K562 treated with DMSO at 1 percent for 12 hours (cell line): Measurements from ENCODE around the gene EHD1. TPM values are rescaled to one million over a fixed set of nuclear protein-coding genes. Genes with fewer than 3 reads are reported as not detected.

Source experiments
- total RNA-seq: library from RNA; unstranded; fragments of 300-600 nt; gene quantifications from 2 replicates; pipeline ENCODE4 v1.2.3, GENCODE V29; 2022; ENCODE audit not compliant: insufficient read depth

The EHD1 gene
- 40.6 and 54.9 TPM in 2 replicates for total RNA-seq

DNA sequence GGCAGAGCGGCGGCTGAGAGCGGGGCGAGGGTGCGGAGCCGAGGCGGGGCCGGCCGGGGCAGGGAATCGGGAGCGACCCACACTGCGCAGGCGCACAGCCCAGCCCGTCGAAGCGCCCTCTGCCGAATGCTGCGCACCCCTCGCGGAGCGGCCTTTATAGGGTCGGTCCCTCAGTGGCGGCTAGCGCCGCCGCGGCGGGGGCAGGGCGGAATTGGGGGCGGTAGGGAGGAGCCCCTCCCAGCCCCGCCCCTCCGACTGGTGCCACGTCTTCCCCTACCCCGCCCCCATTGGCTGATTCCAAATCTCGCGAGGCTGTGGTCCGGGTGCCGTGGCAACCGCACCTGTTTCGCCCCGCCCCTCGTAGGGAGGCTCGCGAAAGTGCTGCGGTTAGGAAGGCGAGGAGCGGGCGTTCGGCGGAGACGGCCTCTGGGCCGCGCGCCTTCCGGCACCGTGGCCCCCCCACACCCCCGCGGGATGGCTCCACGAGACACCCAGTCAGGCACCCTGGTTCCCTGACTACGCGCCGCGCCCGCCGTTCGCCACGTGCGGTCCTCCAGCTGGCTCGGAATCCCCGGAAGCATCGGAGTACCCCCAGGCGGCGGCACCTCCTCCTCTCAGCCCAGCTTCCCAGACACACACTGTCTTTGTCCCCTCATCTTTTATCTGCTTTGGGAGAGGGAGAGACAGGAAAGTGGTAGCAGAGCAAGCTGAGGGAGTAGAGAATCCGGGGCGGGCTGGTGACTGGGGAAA lies at the start of gene EHD1:
EHD1 (minus strand) TSS at position 128 of the 750 bp plus-strand sequence. CDS start 157 bp downstream, outside the sequence.

DNA sequence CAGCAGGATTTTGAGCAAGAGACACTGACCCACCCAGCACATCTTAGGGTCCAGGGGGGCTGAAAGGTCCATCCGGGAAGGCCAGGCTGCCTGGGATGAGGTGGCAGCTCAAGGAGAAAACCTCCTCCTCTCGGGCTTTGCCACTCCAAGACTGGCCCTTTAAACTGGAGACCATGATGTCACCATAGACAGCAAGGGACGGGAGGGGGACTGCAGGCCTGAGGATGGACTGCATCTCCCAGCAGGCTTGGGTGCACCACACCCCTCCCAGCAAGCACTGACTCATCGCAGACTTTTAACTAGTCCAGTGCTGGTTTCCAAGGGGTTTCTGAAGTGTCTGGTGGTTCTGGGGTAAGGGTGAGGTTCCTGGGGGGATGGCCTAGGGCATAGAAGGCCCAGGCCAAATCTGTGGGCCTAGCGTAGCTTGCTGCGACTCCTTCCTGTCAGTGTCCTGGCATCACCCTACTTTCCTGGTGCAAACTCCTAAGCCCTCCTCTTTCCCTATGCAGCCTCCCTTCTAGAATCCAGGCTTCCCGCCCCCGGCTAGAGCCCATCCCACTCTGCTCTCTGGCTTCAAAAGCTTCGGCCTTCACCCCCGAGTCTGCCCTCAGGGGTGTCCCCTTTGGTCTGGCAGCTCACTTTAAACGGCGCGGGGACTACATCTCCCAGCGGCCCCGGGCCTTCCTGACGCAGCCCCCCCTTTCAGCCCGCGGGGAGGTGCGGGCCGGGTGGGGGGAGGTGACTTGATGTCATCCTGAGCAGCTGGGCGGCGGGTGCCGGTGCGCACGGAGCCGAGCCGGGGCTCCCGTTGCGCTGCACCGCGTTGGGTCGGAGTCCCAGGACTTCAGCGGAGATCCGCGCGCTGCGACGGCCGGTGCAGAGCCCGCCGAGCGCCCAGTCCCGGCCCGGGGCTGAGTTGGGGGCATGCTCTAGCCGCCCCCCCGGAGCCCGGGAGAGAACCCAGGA lies 45.8 kb upstream of the EHD1 start, which contains the start of gene PPP2R5B:
PPP2R5B (plus strand) TSS at position 746 of the 966 bp plus-strand sequence. CDS start 1,046 bp downstream, outside the sequence.

DNA sequence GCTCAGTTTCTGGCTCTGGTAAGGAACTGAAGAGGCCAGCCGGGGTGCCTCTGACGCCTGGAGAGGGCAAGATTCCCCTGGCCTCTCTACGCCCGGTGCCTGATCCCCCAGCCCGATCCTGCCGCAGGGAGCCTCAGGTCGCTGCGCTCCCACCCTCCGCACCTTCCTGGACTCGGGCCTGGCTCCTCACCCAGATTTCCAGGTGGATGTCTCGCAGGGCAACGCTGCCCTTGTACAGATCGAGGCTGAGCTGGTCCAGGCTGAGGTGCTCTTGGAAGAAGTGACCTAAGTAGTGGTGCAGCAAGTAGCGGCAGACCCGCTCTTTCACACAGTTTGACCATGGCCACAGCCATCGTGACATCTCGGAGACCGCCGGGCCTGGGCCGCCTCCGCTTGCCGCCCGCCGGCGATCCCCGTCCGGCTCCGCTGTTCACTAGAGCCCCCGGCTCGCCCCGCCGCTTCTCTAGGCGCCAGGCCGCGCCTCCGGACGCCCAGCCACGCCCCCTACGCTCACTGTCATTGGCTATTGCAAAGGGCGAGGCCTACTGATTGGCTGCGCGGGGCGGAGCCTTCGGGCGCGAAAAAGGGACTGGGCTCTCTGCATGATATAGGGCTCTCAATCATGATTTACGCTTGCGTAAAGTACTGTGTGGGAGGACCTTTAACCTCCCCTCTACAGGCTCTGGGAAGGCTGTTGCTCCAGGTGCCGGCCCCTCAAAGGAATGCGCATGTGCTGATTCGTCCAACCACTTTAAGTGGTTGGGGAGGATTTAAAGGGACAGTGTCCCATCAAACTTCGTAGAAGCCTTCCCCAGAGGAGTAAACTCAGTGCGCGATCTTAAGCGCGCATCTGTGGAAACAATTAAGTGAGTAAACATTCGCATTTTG lies 38.6 kb upstream of the EHD1 start, which contains the start of gene ATG2A:
ATG2A (minus strand) TSS at position 435 of the 888 bp plus-strand sequence; CDS start at position 361, 74 bp downstream.

DNA sequence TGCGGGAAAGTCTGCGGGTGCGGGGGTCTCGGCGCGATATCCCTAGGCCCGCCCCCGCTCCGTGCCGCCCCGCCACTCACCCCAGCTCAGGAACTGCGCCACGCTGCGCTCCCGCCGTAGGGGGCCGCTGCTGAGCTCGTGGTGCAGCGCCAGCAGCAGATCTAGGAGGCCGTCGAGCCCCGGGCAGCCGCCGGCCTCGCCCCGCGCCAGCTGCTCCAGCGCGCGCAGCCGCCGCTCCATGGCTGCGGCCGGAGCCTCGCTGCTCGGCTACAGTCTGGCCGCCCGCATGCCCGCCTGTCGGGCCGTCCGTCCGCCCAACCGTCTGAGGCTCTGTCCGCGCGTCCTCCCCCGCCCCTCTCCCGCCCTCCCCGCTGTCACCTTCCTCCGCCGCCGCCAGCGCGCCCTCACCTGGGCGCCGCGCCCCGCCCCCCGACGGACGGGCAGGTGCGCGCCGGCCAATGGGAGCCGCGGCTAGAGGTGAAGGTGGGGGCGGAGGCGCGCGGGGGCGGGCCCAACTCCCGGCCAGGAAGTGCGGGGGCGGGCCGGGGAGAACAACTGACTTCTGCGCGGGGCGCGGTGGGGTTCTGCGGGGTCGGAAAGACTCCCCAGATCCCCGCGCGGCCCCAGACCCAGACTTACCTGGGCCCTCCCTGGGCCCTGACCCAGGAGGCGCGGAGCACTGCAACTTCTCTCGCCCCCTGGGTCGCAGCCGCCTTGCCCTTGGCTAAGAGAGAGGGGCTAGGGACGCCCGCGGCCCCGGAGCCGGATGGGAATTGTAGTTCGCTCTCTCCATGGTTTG lies 33.9 kb downstream of the EHD1 start, which contains the start of gene CDC42BPG:
CDC42BPG (minus strand) TSS at position 324 of the 799 bp plus-strand sequence; CDS start at position 240, 84 bp downstream.

DNA sequence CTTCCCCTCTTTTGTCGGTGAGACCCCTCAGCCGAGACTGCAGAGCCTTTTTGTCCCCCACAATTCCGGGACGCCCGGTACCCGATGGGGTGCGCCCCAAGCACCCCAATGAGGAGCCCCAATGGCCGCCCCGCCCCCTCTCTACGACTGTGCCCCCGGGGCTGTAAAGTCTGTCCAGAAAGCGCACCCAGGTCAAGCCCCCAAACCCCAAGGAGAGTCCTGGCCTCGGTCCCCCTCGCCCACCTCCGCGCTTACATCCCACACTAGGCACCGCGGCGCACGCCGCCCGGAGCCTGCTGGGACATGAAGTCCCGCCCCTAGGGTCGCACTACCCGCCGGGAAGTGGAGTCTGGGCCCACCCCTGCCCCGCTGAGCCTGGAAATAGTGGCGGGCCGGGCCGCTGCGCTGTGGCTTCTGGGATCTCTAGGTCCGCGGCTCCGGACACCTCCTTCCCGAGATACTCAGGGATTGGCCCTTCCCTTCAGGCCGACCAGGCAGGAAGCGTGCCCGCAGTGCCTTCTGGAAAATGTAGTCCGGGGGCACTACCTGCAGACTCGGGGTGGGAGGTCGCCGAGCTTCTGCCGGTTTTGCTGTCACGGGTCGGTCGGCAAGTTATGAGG lies 68.0 kb downstream of the EHD1 start, which contains the start of gene MEN1:
MEN1 (minus strand) TSS at position 281 of the 620 bp plus-strand sequence. CDS start 442 bp downstream, outside the sequence.

DNA sequence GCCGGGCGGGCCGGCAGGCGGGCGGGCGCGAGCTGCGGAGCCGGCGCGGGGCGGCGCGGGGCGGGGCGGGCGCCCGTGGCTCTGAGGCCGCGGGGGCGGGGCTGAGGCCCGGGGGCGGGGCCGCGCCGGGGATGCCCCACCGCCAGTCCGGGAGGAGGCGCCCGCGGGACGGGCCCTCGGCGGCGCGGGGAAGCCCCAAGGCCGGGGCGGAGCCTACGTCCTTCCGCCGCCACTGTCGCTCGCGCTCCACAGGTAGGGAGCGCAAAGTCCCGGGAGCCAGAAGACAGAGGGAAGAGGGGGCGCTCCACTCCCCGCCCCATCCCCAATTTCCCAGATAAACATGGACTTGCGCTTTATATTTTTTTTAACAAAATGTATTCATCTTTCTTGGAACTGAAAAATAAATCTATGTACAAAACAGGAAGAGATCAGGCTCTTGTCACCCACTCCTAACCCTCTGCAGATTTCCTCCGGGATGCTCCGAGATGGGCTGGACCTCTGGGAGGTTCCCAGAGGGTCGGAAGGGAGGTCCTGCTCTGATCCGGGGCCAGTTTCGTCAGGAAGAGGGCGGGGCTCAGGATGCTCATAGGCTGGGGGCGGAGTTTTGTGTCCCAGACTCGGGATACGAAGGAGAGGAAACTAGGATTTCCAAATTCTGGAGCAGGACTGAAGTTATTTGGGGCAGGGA lies 75.1 kb downstream of the EHD1 start, which contains the start of gene MAP4K2:
MAP4K2 (minus strand) TSS at position 57 of the 688 bp plus-strand sequence. CDS start 65 bp downstream, outside the sequence.

Other genes with a start within 250 kb of the EHD1 start
- gene NRXN2, start 155.4 kb downstream of the EHD1 start, total RNA-seq = 0.19 TPM in 1 of 2 replicates, not detected in the other
- 6.1 and 11.2 TPM in 2 replicates for gene RASGRP2, start 134.5 kb downstream of the EHD1 start, total RNA-seq
- gene PYGM, start 118.6 kb downstream of the EHD1 start, total RNA-seq = 2.9 TPM in 2 replicates
- 54.3 and 129 TPM in 2 replicates for gene SF1, start 100.1 kb downstream of the EHD1 start, total RNA-seq
- gene MAP4K2, start 75.4 kb downstream of the EHD1 start, total RNA-seq = 11.4 and 16.8 TPM in 2 replicates
- gene MEN1, start 68.1 kb downstream of the EHD1 start, total RNA-seq = 25.2 and 52.6 TPM in 2 replicates
- 9.7 and 10.2 TPM in 2 replicates for gene CDC42BPG, start 34.0 kb downstream of the EHD1 start, total RNA-seq
- 39.0 and 52.7 TPM in 2 replicates for gene ATG2A, start 38.6 kb upstream of the EHD1 start, total RNA-seq
- gene PPP2R5B, start 46.1 kb upstream of the EHD1 start, total RNA-seq = 8.6 and 17.6 TPM in 2 replicates
- not detected in 2 replicates for gene GPHA2, start 57.3 kb upstream of the EHD1 start, total RNA-seq
- not detected in 2 replicates for gene MAJIN, start 93.5 kb upstream of the EHD1 start, total RNA-seq
- gene BATF2, start 118.3 kb upstream of the EHD1 start, total RNA-seq = 5.1 and 7.1 TPM in 2 replicates
- gene ARL2, start 135.5 kb upstream of the EHD1 start, total RNA-seq = 96.4 and 125 TPM in 2 replicates
- 35.5 and 47.3 TPM in 2 replicates for gene SNX15, start 148.8 kb upstream of the EHD1 start, total RNA-seq
- gene SAC3D1, start 162.6 kb upstream of the EHD1 start, total RNA-seq = 47.0 and 58.8 TPM in 2 replicates
- 0.42 and 0.60 TPM in 2 replicates for gene NAALADL1, start 179.9 kb upstream of the EHD1 start, total RNA-seq
- gene CDCA5, start 205.4 kb upstream of the EHD1 start, total RNA-seq = 75.1 and 95.6 TPM in 2 replicates
- gene ZFPL1, start 205.6 kb upstream of the EHD1 start, total RNA-seq = 71.0 and 72.9 TPM in 2 replicates
- 109 and 208 TPM in 2 replicates for gene VPS51, start 217.6 kb upstream of the EHD1 start, total RNA-seq
- gene TM7SF2, start 233.3 kb upstream of the EHD1 start, total RNA-seq = 21.6 and 28.9 TPM in 2 replicates
- gene ZNHIT2, start 239.1 kb upstream of the EHD1 start, total RNA-seq = 23.0 and 39.0 TPM in 2 replicates
- 1,026 and 1,686 TPM in 2 replicates for gene FAU, start 243.5 kb upstream of the EHD1 start, total RNA-seq
- 68.8 and 87.9 TPM in 2 replicates for gene MRPL49, start 243.7 kb upstream of the EHD1 start, total RNA-seq